Measurements from ENCODE around the gene TRIM63. TPM values are rescaled to one million over a fixed set of nuclear protein-coding genes. Genes with fewer than 3 reads are reported as not detected.
"Not testable (repeated sequence)": the region's sequence is repeated elsewhere in the genome, so short reads cannot be mapped to it uniquely, and the experiment has no call there.

TRIM63 gene
- total RNA-seq, 5 donors from 2014 or later (not counting 1 experiment from before 2014, with no cell fraction given), result not detected

- no CpG with 5 or more reads among the region's 4 CpGs for WGBS (ENCODE audit: insufficient coverage)
Measured at GRCh38 chr1:26098602-26099001, 31.2 kb upstream of the TRIM63 start.

GRCh38 chr1:26097696-26098095 is 30.3 kb upstream of the TRIM63 start:
- no peak for ATAC-seq (replicated peaks in 1 of 4)
- no peak for DNase-seq
- no peaks in the 10 kb centered on the region for H3K36me3 ChIP-seq (ENCODE audit: control insufficient read depth in 2 of 2, extremely low read depth in 1 of 2, insufficient read depth in 1 of 2, low read length in 1 of 2)
- H3K4me1 Mint-ChIP-seq, result no peaks in the 10 kb centered on the region
- no peak overlapping the region for H3K4me3 Mint-ChIP-seq
- peaks cover 16 to 17% of the 10 kb centered on the region in 2 experiments for H3K27me3 ChIP-seq (replicated peaks in 1 of 2; ENCODE audit: control insufficient read depth in 2 of 2, extremely low read depth in 1 of 2, insufficient read depth in 2 of 2, low read length in 1 of 2)
- H3K36me3 Mint-ChIP-seq, result no peaks in the 10 kb centered on the region
- H3K9me3 ChIP-seq, result no peaks in the 10 kb centered on the region
- H3K4me1 ChIP-seq (ENCODE audit: control insufficient read depth in 1 of 2, extremely low read depth in 1 of 2, insufficient read depth in 2 of 2, low read length in 2 of 2), result no peaks in the 10 kb centered on the region
- ChIA-PET POLR2A (no interaction called here), CTCF (interaction anchor here in 1 of 2 donors (0.7 kb wide), 2 partner anchors 12 to 241 kb away, joined by 6 read pairs; no protein-coding TSS in a partner anchor)
- no peaks in the 10 kb centered on the region for H3K9me3 Mint-ChIP-seq
- H3K27ac ChIP-seq (ENCODE audit: low read length), result no peak overlapping the region
- no peak overlapping the region for H3K4me3 ChIP-seq (ENCODE audit: control insufficient read depth in 1 of 2, extremely low read depth in 1 of 2, low read length in 1 of 2)
- H3K27me3 Mint-ChIP-seq, result peaks cover 7% of the 10 kb centered on the region in 2 donors
- H3K27ac Mint-ChIP-seq, result no peak overlapping the region

More at GRCh38 chr1:26098602-26099001, 31.2 kb upstream of the TRIM63 start:
- H3K36me3 Mint-ChIP-seq, result no peaks in the 10 kb centered on the region
- ChIA-PET POLR2A (no interaction called here), CTCF (interaction anchor here in 1 of 2 donors (0.7 kb wide), 1 partner anchor 8 kb away, joined by 6 read pairs; no protein-coding TSS in a partner anchor)
- H3K36me3 ChIP-seq (ENCODE audit: control insufficient read depth in 2 of 2, extremely low read depth in 1 of 2, insufficient read depth in 1 of 2, low read length in 1 of 2), result no peaks in the 10 kb centered on the region
- no peaks in the 10 kb centered on the region for H3K4me1 Mint-ChIP-seq
- DNase-seq (no peak), ATAC-seq (replicated peaks in 1 of 4) (no peak)
- H3K4me3 ChIP-seq (ENCODE audit: control insufficient read depth in 1 of 2, extremely low read depth in 1 of 2, low read length in 1 of 2), result no peak overlapping the region
- H3K27ac Mint-ChIP-seq, result no peak overlapping the region
- peaks cover 15 to 17% of the 10 kb centered on the region in 2 experiments for H3K27me3 ChIP-seq (replicated peaks in 1 of 2; ENCODE audit: control insufficient read depth in 2 of 2, extremely low read depth in 1 of 2, insufficient read depth in 2 of 2, low read length in 1 of 2)
- H3K9me3 Mint-ChIP-seq, result no peaks in the 10 kb centered on the region
- H3K4me3 Mint-ChIP-seq, result no peak overlapping the region
- H3K27ac ChIP-seq (ENCODE audit: low read length), result no peak overlapping the region
- H3K4me1 ChIP-seq (ENCODE audit: control insufficient read depth in 1 of 2, extremely low read depth in 1 of 2, insufficient read depth in 2 of 2, low read length in 2 of 2), result no peaks in the 10 kb centered on the region
- peaks cover 4 to 5% of the 10 kb centered on the region in 2 donors for H3K27me3 Mint-ChIP-seq
- H3K9me3 ChIP-seq, result no peaks in the 10 kb centered on the region

GRCh38 chr1:26096471-26096870 is 29.0 kb upstream of the TRIM63 start:
- Mint-ChIP-seq H3K27me3 (peaks cover 15 to 17% of the 10 kb centered on the region in 2 donors), H3K4me1 (no peaks in the 10 kb centered on the region), H3K36me3 (no peaks in the 10 kb centered on the region), H3K4me3 (no peak overlapping the region), H3K9me3 (no peaks in the 10 kb centered on the region), H3K27ac (no peak overlapping the region)
- ChIA-PET POLR2A (no interaction called here), CTCF (no interaction called here)
- Histone ChIP-seq H3K36me3 (ENCODE audit: control insufficient read depth in 2 of 2, extremely low read depth in 1 of 2, insufficient read depth in 1 of 2, low read length in 1 of 2) (no peaks in the 10 kb centered on the region), H3K9me3 (no peaks in the 10 kb centered on the region), H3K4me1 (ENCODE audit: control insufficient read depth in 1 of 2, extremely low read depth in 1 of 2, insufficient read depth in 2 of 2, low read length in 2 of 2) (no peaks in the 10 kb centered on the region), H3K27me3 (replicated peaks in 1 of 2; ENCODE audit: control insufficient read depth in 2 of 2, extremely low read depth in 1 of 2, insufficient read depth in 2 of 2, low read length in 1 of 2) (peaks cover 16 to 21% of the 10 kb centered on the region in 2 experiments), H3K27ac (ENCODE audit: low read length) (no peak overlapping the region), H3K4me3 (ENCODE audit: control insufficient read depth in 1 of 2, extremely low read depth in 1 of 2, low read length in 1 of 2) (no peak overlapping the region)
- no peak for DNase-seq
- WGBS (ENCODE audit: insufficient coverage), result no CpG with 5 or more reads among the region's 2 CpGs
- no peak for ATAC-seq (replicated peaks in 1 of 4)

GRCh38 chr1:26094677-26095383 is 27.4 kb upstream of the TRIM63 start:
- DNase-seq (no peak), ATAC-seq (replicated peaks in 1 of 4) (no peak)
- ChIA-PET POLR2A (interaction anchor here in 1 of 2 donors (0.6 kb wide), 1 partner anchor 92 kb away, joined by 3 read pairs; no protein-coding TSS in a partner anchor), CTCF (interaction anchor here in 1 of 2 donors (0.6 kb wide), 1 partner anchor 74 kb away, joined by 3 read pairs; the partner anchor contains the start of gene C1orf232)
- Histone ChIP-seq H3K4me3 (ENCODE audit: control insufficient read depth in 1 of 2, extremely low read depth in 1 of 2, low read length in 1 of 2) (no peak overlapping the region), H3K4me1 (ENCODE audit: control insufficient read depth in 1 of 2, extremely low read depth in 1 of 2, insufficient read depth in 2 of 2, low read length in 2 of 2) (no peaks in the 10 kb centered on the region), H3K36me3 (ENCODE audit: control insufficient read depth in 2 of 2, extremely low read depth in 1 of 2, insufficient read depth in 1 of 2, low read length in 1 of 2) (no peaks in the 10 kb centered on the region), H3K27me3 (replicated peaks in 1 of 2; ENCODE audit: control insufficient read depth in 2 of 2, extremely low read depth in 1 of 2, insufficient read depth in 2 of 2, low read length in 1 of 2) (peaks cover 13 to 21% of the 10 kb centered on the region in 2 experiments), H3K27ac (ENCODE audit: low read length) (no peak overlapping the region), H3K9me3 (no peaks in the 10 kb centered on the region)
- 64% methylated on average over 8 of the region's 17 CpGs for WGBS (ENCODE audit: insufficient coverage)
- H3K27ac Mint-ChIP-seq, result no peak overlapping the region
- no peaks in the 10 kb centered on the region for H3K36me3 Mint-ChIP-seq
- no peaks in the 10 kb centered on the region for H3K4me1 Mint-ChIP-seq
- H3K9me3 Mint-ChIP-seq, result no peaks in the 10 kb centered on the region
- H3K27me3 Mint-ChIP-seq, result peaks cover 25% of the 10 kb centered on the region in 2 donors
- H3K4me3 Mint-ChIP-seq, result no peak overlapping the region

- ChIA-PET CTCF (no interaction called here), POLR2A (no interaction called here)
- Histone ChIP-seq H3K27ac (ENCODE audit: low read length) (no peak overlapping the region), H3K9me3 (no peaks in the 10 kb centered on the region), H3K4me1 (ENCODE audit: control insufficient read depth in 1 of 2, extremely low read depth in 1 of 2, insufficient read depth in 2 of 2, low read length in 2 of 2) (no peaks in the 10 kb centered on the region), H3K27me3 (replicated peaks in 1 of 2; ENCODE audit: control insufficient read depth in 2 of 2, extremely low read depth in 1 of 2, insufficient read depth in 2 of 2, low read length in 1 of 2) (peaks cover 18 to 21% of the 10 kb centered on the region in 2 experiments), H3K36me3 (ENCODE audit: control insufficient read depth in 2 of 2, extremely low read depth in 1 of 2, insufficient read depth in 1 of 2, low read length in 1 of 2) (no peaks in the 10 kb centered on the region), H3K4me3 (ENCODE audit: control insufficient read depth in 1 of 2, extremely low read depth in 1 of 2, low read length in 1 of 2) (no peak overlapping the region)
- Mint-ChIP-seq H3K27me3 (peaks cover 25% of the 10 kb centered on the region in 2 donors), H3K27ac (no peak overlapping the region), H3K4me3 (no peak overlapping the region), H3K9me3 (no peaks in the 10 kb centered on the region), H3K4me1 (no peaks in the 10 kb centered on the region), H3K36me3 (no peaks in the 10 kb centered on the region)
- 62% methylated on average over 3 of the region's 11 CpGs for WGBS (ENCODE audit: insufficient coverage)
- DNase-seq (no peak), ATAC-seq (replicated peaks in 1 of 4) (no peak)
Measured at GRCh38 chr1:26094076-26094669, 26.7 kb upstream of the TRIM63 start.

GRCh38 chr1:26093569-26093968 is 26.1 kb upstream of the TRIM63 start:
- H3K27ac Mint-ChIP-seq; H3K36me3 Mint-ChIP-seq; H3K9me3 Mint-ChIP-seq; POLR2A ChIA-PET; H3K9me3 ChIP-seq; H3K4me1 ChIP-seq (ENCODE audit: control insufficient read depth in 1 of 2, extremely low read depth in 1 of 2, insufficient read depth in 2 of 2, low read length in 2 of 2); H3K4me3 Mint-ChIP-seq; CTCF ChIA-PET; DNase-seq; H3K4me3 ChIP-seq (ENCODE audit: control insufficient read depth in 1 of 2, extremely low read depth in 1 of 2, low read length in 1 of 2); H3K27ac ChIP-seq (ENCODE audit: low read length); ATAC-seq (replicated peaks in 1 of 4); H3K36me3 ChIP-seq (ENCODE audit: control insufficient read depth in 2 of 2, extremely low read depth in 1 of 2, insufficient read depth in 1 of 2, low read length in 1 of 2); H3K4me1 Mint-ChIP-seq: not testable (repeated sequence)
- peaks cover 25 to 28% of the 10 kb centered on the region in 2 donors for H3K27me3 Mint-ChIP-seq
- H3K27me3 ChIP-seq (replicated peaks in 1 of 2; ENCODE audit: control insufficient read depth in 2 of 2, extremely low read depth in 1 of 2, insufficient read depth in 2 of 2, low read length in 1 of 2), result peaks cover 20 to 21% of the 10 kb centered on the region in 2 experiments
- 40% methylated on average over 1 of the region's 6 CpGs for WGBS (ENCODE audit: insufficient coverage)

Data from T-cell (primary cell).